ENCODE measurements around the gene ANKRD29. TPM values are rescaled to one million over a fixed set of nuclear protein-coding genes. Genes with fewer than 3 reads are reported as not detected.

Gene ANKRD29
- polyA plus RNA-seq, 1 of the 3 experiments (the other 2 are of a cell fraction), result 8.2 TPM

- Histone ChIP-seq H3K27me3 (ENCODE audit: insufficient read depth) (no peaks in the 10 kb centered on the region; the same call in 1 of the 2 replicates), H3K9ac (no peak overlapping the region), H3F3A (replicated peaks; ENCODE audit: insufficient read depth) (no peaks in the 10 kb centered on the region), H3K9me2 (no peaks in the 10 kb centered on the region), H3K79me2 (ENCODE audit: insufficient read depth) (no peaks in the 10 kb centered on the region), H3K4me3 (ENCODE audit: low read depth in 2 of 2, low read length in 1 of 2) (no peak overlapping the region), H2AFZ (ENCODE audit: low read depth) (no peak overlapping the region), H4K20me1 (ENCODE audit: insufficient read depth) (no peaks in the 10 kb centered on the region), H3K36me3 (replicated peaks in 1 of 2; ENCODE audit: control insufficient read depth in 1 of 2, insufficient read depth in 2 of 2, low read length in 1 of 2) (no peaks in the 10 kb centered on the region), H3K27ac (ENCODE audit: low read depth in 2 of 2, low read length in 1 of 2) (no peak overlapping the region), H3K4me1 (ENCODE audit: control insufficient read depth in 1 of 2, insufficient read depth in 2 of 2, low read depth in 1 of 2, low read length in 1 of 2) (no peaks in the 10 kb centered on the region; a peak in 1 of 4 replicates), H3K9me3 (no peaks in the 10 kb centered on the region), H3K4me2 (no peak overlapping the region)
- TF ChIP-seq USF2 (IDR thresholded peaks at IDR 0.05; ENCODE audit: borderline replicate concordance, low read depth, low read length) (no peak), SIN3A (IDR thresholded peaks at IDR 0.05; ENCODE audit: borderline replicate concordance, low read depth, low read length) (no peak), SMC3 (IDR thresholded peaks at IDR 0.05; ENCODE audit: low read depth, low read length) (no peak), CTCF (IDR thresholded peaks at IDR 0.05) (no peak), CHD2 (IDR thresholded peaks at IDR 0.05; ENCODE audit: low read length, partially characterized antibody) (no peak), EZH2phosphoT487 (IDR thresholded peaks at IDR 0.05; ENCODE audit: borderline replicate concordance, low read depth) (no peak), RFX5 (IDR thresholded peaks at IDR 0.05; ENCODE audit: low read length) (no peak)
- WGBS (ENCODE audit: low lambda C conversion rate), result 91% methylated on average over 1 of the region's 1 CpG
- ChIA-PET CTCF (interaction anchor here (0.7 to 0.9 kb wide), 6 partner anchors 8 to 155 kb away, joined by 3 to 4 read pairs (median 4); no protein-coding TSS in a partner anchor), POLR2A (no interaction called here)
- DNase-seq, result no peak
Observed at GRCh38 chr18:23671564-23671963, 8.9 kb upstream of the ANKRD29 start.

GRCh38 chr18:23669804-23670405 is 7.2 kb upstream of the ANKRD29 start:
- H3K27ac ChIP-seq (ENCODE audit: low read depth in 2 of 2, low read length in 1 of 2), result no peak overlapping the region
- no peaks in the 10 kb centered on the region for H3K9me3 ChIP-seq
- no peak overlapping the region for H2AFZ ChIP-seq (ENCODE audit: low read depth)
- no peaks in the 10 kb centered on the region for H3K79me2 ChIP-seq (ENCODE audit: insufficient read depth)
- TF ChIP-seq MXI1 (IDR thresholded peaks at IDR 0.05; ENCODE audit: low read depth, low read length) (no peak), TEAD4 (IDR thresholded peaks at IDR 0.05; ENCODE audit: borderline replicate concordance, insufficient read depth) (no peak), RFX5 (IDR thresholded peaks at IDR 0.05; ENCODE audit: low read length) (no peak), TAF1 (IDR thresholded peaks at IDR 0.05; ENCODE audit: borderline replicate concordance, low read depth, low read length) (no peak), POLR2AphosphoS5 (IDR thresholded peaks at IDR 0.05; ENCODE audit: low read depth, low read length) (no peak), NRF1 (IDR thresholded peaks at IDR 0.05; ENCODE audit: low read depth, low read length) (no peak), FOXM1 (IDR thresholded peaks at IDR 0.05; ENCODE audit: low read depth) (no peak), NFIC (IDR thresholded peaks at IDR 0.05; ENCODE audit: borderline replicate concordance) (no peak), MAX (IDR thresholded peaks at IDR 0.05; ENCODE audit: low read depth) (no peak), EZH2phosphoT487 (IDR thresholded peaks at IDR 0.05; ENCODE audit: borderline replicate concordance, low read depth) (no peak), SIN3A (IDR thresholded peaks at IDR 0.05; ENCODE audit: borderline replicate concordance, low read depth, low read length) (no peak), RXRA (IDR thresholded peaks at IDR 0.05; ENCODE audit: borderline replicate concordance, low read depth) (no peak), USF1 (IDR thresholded peaks at IDR 0.05; ENCODE audit: borderline replicate concordance, low read depth) (no peak), EP300 (IDR thresholded peaks at IDR 0.05; ENCODE audit: borderline replicate concordance in 1 of 2, low read depth in 1 of 2, low read length in 1 of 2) (no peak), ELF1 (IDR thresholded peaks at IDR 0.05) (no peak), GATA2 (CRISPR knock-in tag; IDR thresholded peaks at IDR 0.05) (no peak)
- no peaks in the 10 kb centered on the region; a peak in 1 of 4 replicates for H3K4me1 ChIP-seq (ENCODE audit: control insufficient read depth in 1 of 2, insufficient read depth in 2 of 2, low read depth in 1 of 2, low read length in 1 of 2)
- ChIA-PET CTCF (interaction anchor here (0.7 to 1.0 kb wide), 2 partner anchors 33 to 48 kb away, joined by 3 to 4 read pairs; no protein-coding TSS in a partner anchor), POLR2A (no interaction called here)
- H3K9me2 ChIP-seq, result no peaks in the 10 kb centered on the region
- 94% methylated on average over 4 of the region's 4 CpGs for WGBS (ENCODE audit: low lambda C conversion rate)
- no peak overlapping the region for H3K4me3 ChIP-seq (ENCODE audit: low read depth in 2 of 2, low read length in 1 of 2)
- H3F3A ChIP-seq (replicated peaks; ENCODE audit: insufficient read depth), result no peaks in the 10 kb centered on the region
- H4K20me1 ChIP-seq (ENCODE audit: insufficient read depth), result no peaks in the 10 kb centered on the region
- no peak for DNase-seq
- H3K9ac ChIP-seq, result no peak overlapping the region
- no peak overlapping the region for H3K4me2 ChIP-seq
- H3K36me3 ChIP-seq (replicated peaks in 1 of 2; ENCODE audit: control insufficient read depth in 1 of 2, insufficient read depth in 2 of 2, low read length in 1 of 2), result no peaks in the 10 kb centered on the region
- H3K27me3 ChIP-seq (ENCODE audit: insufficient read depth), result no peaks in the 10 kb centered on the region; the same call in 1 of the 2 replicates

Measured in SK-N-SH (cell line).